PC-3 (cell line): Measurements from ENCODE around the gene ME2.

Experiments
- EZH2 ChIP-seq: fragments of 300-600 bp; sonication (generic); IDR thresholded peaks from one replicate; pipeline ENCODE4 v1.6.1; 2017; ENCODE audit warnings: antibody characterized with exemption, mild to moderate bottlenecking, low read length; ENCODE audit not compliant: unreplicated experiment
- EZH2phosphoT487 ChIP-seq: fragments of 300-600 bp; sonication (generic); IDR thresholded peaks from 2 replicates; pipeline ENCODE4 v1.6.1; 2018; ENCODE audit warnings: mild to moderate bottlenecking, antibody characterized with exemption, low read length, borderline replicate concordance
- TF ChIP-seq, protein P1 (sequence below): fragments of 300-600 bp; sonication (generic); conservative IDR thresholded peaks from 2 replicates; pipeline ENCODE4 v1.5.1; 2017; ENCODE audit warnings: antibody characterized with exemption, low read depth, mild to moderate bottlenecking, low read length

- TF ChIP-seq, protein P1, sequence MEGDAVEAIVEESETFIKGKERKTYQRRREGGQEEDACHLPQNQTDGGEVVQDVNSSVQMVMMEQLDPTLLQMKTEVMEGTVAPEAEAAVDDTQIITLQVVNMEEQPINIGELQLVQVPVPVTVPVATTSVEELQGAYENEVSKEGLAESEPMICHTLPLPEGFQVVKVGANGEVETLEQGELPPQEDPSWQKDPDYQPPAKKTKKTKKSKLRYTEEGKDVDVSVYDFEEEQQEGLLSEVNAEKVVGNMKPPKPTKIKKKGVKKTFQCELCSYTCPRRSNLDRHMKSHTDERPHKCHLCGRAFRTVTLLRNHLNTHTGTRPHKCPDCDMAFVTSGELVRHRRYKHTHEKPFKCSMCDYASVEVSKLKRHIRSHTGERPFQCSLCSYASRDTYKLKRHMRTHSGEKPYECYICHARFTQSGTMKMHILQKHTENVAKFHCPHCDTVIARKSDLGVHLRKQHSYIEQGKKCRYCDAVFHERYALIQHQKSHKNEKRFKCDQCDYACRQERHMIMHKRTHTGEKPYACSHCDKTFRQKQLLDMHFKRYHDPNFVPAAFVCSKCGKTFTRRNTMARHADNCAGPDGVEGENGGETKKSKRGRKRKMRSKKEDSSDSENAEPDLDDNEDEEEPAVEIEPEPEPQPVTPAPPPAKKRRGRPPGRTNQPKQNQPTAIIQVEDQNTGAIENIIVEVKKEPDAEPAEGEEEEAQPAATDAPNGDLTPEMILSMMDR, result no peak
- no peak for TF ChIP-seq EZH2
- no peak for TF ChIP-seq EZH2phosphoT487
Measured at GRCh38 chr18:50850307-50851065, 28.4 kb upstream of the ME2 start.
